Measurements from ENCODE around the gene HRH1. TPM values are rescaled to one million over a fixed set of nuclear protein-coding genes. Genes with fewer than 3 reads are reported as not detected.

The HRH1 gene
- total RNA-seq, 2 donors from 2014 or later = 7.2 to 20.4 TPM

DNA sequence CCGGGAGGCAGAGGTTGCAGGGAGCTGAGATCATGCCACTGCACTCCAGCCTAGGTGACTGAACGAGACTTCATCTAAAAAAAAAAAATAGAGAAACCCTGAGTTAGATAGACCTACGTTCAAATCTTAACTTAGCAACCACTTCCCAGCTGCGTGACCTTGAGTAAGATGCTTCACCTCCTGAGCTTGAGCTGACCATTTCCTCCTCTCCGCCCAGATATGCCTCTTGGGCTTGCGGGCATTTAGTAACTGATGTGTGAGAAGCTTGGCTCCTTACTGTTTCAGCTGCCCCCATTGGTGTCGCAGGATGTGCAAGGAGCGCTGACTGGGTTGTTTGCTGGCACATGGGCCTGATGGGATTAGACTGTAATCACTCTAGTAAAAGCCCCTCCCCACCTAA is 91.0 kb downstream of the HRH1 start:
- H3K4me1 ChIP-seq = no peaks in the 10 kb centered on the region
- H3K27me3 ChIP-seq = no peaks in the 10 kb centered on the region
- DNase-seq = no peak
- intact Hi-C loops (cut with DNase I) = no loop called here
- no peak overlapping the region for H3K9ac ChIP-seq (ENCODE audit: low read depth in 2 of 2, low read length in 2 of 2)
- no peak overlapping the region for H3K27ac ChIP-seq
- no peaks in the 10 kb centered on the region for H3K36me3 ChIP-seq
- no peaks in the 10 kb centered on the region for H3K9me3 ChIP-seq
- no peak overlapping the region for H3K4me3 ChIP-seq
- TF ChIP-seq, protein P1, sequence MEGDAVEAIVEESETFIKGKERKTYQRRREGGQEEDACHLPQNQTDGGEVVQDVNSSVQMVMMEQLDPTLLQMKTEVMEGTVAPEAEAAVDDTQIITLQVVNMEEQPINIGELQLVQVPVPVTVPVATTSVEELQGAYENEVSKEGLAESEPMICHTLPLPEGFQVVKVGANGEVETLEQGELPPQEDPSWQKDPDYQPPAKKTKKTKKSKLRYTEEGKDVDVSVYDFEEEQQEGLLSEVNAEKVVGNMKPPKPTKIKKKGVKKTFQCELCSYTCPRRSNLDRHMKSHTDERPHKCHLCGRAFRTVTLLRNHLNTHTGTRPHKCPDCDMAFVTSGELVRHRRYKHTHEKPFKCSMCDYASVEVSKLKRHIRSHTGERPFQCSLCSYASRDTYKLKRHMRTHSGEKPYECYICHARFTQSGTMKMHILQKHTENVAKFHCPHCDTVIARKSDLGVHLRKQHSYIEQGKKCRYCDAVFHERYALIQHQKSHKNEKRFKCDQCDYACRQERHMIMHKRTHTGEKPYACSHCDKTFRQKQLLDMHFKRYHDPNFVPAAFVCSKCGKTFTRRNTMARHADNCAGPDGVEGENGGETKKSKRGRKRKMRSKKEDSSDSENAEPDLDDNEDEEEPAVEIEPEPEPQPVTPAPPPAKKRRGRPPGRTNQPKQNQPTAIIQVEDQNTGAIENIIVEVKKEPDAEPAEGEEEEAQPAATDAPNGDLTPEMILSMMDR (IDR thresholded peaks at IDR 0.05) = no peak

DNA sequence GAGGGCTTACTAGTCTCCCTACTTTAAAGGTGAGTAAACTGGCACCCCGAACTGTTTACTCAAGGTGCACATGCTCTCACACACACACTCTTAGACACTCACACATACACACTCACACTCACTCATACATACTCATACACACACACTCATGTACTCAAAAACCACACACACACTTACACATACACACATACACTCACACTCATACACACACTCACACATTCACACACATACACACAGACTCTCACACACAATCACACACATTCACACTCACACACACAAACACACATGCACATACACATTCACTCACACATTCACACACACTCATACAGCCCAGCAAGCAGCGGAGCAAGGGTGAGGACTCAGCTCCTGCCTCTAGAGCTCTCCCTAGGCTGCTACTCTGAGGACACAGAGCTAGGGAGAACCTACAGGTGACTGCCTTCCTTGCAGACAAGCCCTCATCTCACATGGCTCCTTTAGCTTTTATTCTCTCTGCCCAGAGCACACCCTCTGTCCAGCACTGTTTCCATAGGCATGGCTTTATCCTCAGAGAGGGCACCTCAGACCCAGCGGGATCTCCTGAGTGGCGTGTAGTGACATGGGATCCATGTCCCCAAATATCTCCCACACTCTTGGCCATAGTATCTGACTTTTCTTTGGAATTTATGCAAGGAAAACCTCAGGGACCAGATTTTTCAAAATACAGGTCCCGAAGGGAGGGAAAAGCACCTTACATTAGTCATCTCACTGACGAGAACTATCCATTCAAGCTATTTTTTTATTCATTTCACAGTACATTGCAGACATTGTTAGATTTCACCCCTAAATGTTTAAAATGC is 91.8 kb downstream of the HRH1 start:
- DNase-seq = no peak
- Histone ChIP-seq H3K9me3 (no peaks in the 10 kb centered on the region), H3K27ac (no peak overlapping the region), H3K9ac (ENCODE audit: low read depth in 2 of 2, low read length in 2 of 2) (no peak overlapping the region), H3K4me1 (no peaks in the 10 kb centered on the region), H3K36me3 (no peaks in the 10 kb centered on the region), H3K4me3 (no peak overlapping the region), H3K27me3 (no peaks in the 10 kb centered on the region)
- TF ChIP-seq, protein P1 (IDR thresholded peaks at IDR 0.05) = no peak
- intact Hi-C loops (cut with DNase I) = no loop called here

DNA sequence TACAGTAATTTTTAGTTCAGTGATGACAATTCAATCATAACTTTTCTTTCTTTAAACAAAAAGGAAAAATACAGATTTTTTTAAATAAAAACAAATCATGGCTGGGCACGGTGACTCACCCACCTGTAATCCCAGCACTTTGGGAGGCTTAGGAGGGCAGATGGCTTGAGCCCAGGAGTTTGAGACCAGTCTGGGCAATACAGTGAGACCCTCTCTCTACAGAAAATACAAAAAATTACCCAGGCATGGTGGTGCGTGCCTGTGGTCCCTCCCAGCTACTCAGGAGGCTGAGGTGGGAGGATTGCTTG is 92.3 kb downstream of the HRH1 start:
- no peak for DNase-seq
- no peak overlapping the region for H3K27ac ChIP-seq
- no peak overlapping the region for H3K4me3 ChIP-seq
- H3K36me3 ChIP-seq = no peaks in the 10 kb centered on the region
- H3K9ac ChIP-seq (ENCODE audit: low read depth in 2 of 2, low read length in 2 of 2) = no peak overlapping the region
- no peaks in the 10 kb centered on the region for H3K27me3 ChIP-seq
- no peaks in the 10 kb centered on the region for H3K9me3 ChIP-seq
- H3K4me1 ChIP-seq = no peaks in the 10 kb centered on the region
- intact Hi-C loops (cut with DNase I) = no loop called here
- TF ChIP-seq, protein P1 (IDR thresholded peaks at IDR 0.05) = no peak

DNA sequence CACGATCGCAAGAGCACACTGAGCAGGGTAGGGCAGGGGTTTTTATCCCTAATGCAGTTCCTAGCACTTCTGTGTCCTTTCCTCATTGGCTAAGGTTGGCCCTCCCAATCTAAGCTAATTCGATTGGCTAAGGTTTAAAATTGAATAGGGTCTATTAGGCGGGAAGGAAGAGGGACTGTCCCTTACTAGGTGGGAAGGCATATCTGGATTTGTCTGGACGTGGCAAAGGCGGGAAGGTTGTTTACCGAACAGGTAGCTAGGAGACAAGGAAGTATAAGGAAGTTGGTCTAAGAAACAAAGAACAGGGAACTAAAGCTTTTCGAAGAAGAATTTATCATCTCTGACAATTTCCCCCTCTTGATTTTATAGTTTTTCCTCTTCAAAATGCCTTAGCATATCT is 93.1 kb downstream of the HRH1 start:
- H3K9ac ChIP-seq (ENCODE audit: low read depth in 2 of 2, low read length in 2 of 2) = no peak overlapping the region
- H3K4me3 ChIP-seq = no peak overlapping the region
- H3K27me3 ChIP-seq = no peaks in the 10 kb centered on the region
- no peaks in the 10 kb centered on the region for H3K9me3 ChIP-seq
- intact Hi-C loops (cut with DNase I) = no loop called here
- H3K27ac ChIP-seq = peak overlapping the region; percentile 34
- TF ChIP-seq, protein P1 (IDR thresholded peaks at IDR 0.05) = no peak
- no peaks in the 10 kb centered on the region for H3K36me3 ChIP-seq
- no peak for DNase-seq
- no peaks in the 10 kb centered on the region for H3K4me1 ChIP-seq

DNA sequence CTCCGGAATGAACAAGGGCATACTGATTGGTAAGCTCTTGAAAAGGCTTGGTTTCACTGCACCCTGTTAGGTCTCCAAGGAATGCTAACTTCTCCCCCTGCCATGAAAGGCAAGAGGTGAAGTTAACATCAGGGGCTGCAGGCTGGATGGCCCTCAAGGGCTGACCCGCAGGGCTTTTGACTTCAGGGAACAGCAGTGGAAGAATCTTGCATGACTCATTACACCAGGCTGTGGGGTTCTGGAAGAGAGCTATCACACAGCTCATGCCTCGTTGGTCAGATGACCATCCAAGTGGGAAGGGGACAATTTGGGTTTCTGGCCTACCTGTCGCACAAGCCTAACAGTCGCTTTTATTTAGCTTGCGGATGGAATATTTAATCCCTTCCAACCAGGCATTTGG is 94.3 kb downstream of the HRH1 start:
- DNase-seq = no peak
- Histone ChIP-seq H3K4me3 (no peak overlapping the region), H3K4me1 (no peaks in the 10 kb centered on the region), H3K27ac (no peak overlapping the region), H3K9me3 (no peaks in the 10 kb centered on the region), H3K27me3 (no peaks in the 10 kb centered on the region), H3K9ac (ENCODE audit: low read depth in 2 of 2, low read length in 2 of 2) (no peak overlapping the region), H3K36me3 (no peaks in the 10 kb centered on the region)
- TF ChIP-seq, protein P1 (IDR thresholded peaks at IDR 0.05) = no peak
- intact Hi-C loops (cut with DNase I) = no loop called here
